Measurements from ENCODE around the gene TENM4.

GRCh38 chr11:78828676-78829075, 612.2 kb downstream of the TENM4 start:
- TF ChIP-seq FOXM1 (IDR thresholded peaks at IDR 0.05; ENCODE audit: borderline replicate concordance) (no peak), FOXK2 (IDR thresholded peaks at IDR 0.05) (no peak), PKNOX1 (IDR thresholded peaks at IDR 0.05) (no peak), NFRKB (IDR thresholded peaks at IDR 0.05) (no peak), FOXA1 (IDR thresholded peaks at IDR 0.05) (no peak), BHLHE40 (IDR thresholded peaks at IDR 0.05; ENCODE audit: borderline replicate concordance) (no peak)

All from HEK293T (cell line).